GM21825 (cell line): Measurements from ENCODE around the gene CCNY.
"Not testable (repeated sequence)": the region's sequence is repeated elsewhere in the genome, so short reads cannot be mapped to it uniquely, and the experiment has no call there.

Experiments used
- ATAC-seq: cut with Tn5 transposase; IDR thresholded peaks from one replicate; pipeline ENCODE4 v1.9.1; 2021; ENCODE audit warnings: mild to moderate bottlenecking, moderate library complexity; ENCODE audit not compliant: unreplicated experiment

Gene CCNY

GRCh38 chr10:35353805-35354204 is 17.5 kb downstream of the CCNY start:
- ATAC-seq, result peak; percentile 67

- ATAC-seq, result not testable (repeated sequence)
These were observed 17.9 kb downstream of the CCNY start for GRCh38 chr10:35354257-35354656.

GRCh38 chr10:35355971-35356724 is 19.8 kb downstream of the CCNY start:
- peak; percentile 38 for ATAC-seq

GRCh38 chr10:35356725-35357092 is 20.4 kb downstream of the CCNY start:
- ATAC-seq, result no peak

GRCh38 chr10:35359056-35359455 is 22.7 kb downstream of the CCNY start:
- no peak for ATAC-seq

- no peak for ATAC-seq
These were observed 23.6 kb downstream of the CCNY start for GRCh38 chr10:35359873-35360272.

- ATAC-seq, result no peak
These were observed 26.5 kb downstream of the CCNY start for GRCh38 chr10:35362701-35363350.

GRCh38 chr10:35363587-35363986 is 27.3 kb downstream of the CCNY start:
- ATAC-seq, result no peak

GRCh38 chr10:35364808-35365207 is 28.5 kb downstream of the CCNY start:
- no peak for ATAC-seq

GRCh38 chr10:35365994-35366393 is 29.7 kb downstream of the CCNY start:
- ATAC-seq, result no peak

- ATAC-seq, result no peak
These were observed 31.0 kb downstream of the CCNY start for GRCh38 chr10:35367107-35367859.

GRCh38 chr10:35367982-35368381 is 31.7 kb downstream of the CCNY start:
- ATAC-seq, result no peak

GRCh38 chr10:35368485-35369048 is 32.3 kb downstream of the CCNY start:
- no peak for ATAC-seq

GRCh38 chr10:35369049-35369611 is 32.8 kb downstream of the CCNY start:
- ATAC-seq, result no peak

GRCh38 chr10:35371731-35372130 is 35.4 kb downstream of the CCNY start:
- ATAC-seq, result no peak

GRCh38 chr10:35372329-35372728 is 36.0 kb downstream of the CCNY start:
- ATAC-seq, result no peak

GRCh38 chr10:35375091-35375765 is 38.9 kb downstream of the CCNY start:
- no peak for ATAC-seq

- no peak for ATAC-seq
These were observed 40.9 kb downstream of the CCNY start for GRCh38 chr10:35377050-35377728.

GRCh38 chr10:35378541-35379210 is 42.4 kb downstream of the CCNY start:
- ATAC-seq, result peak; percentile 23
